Kidney tubule cell (primary cell): ENCODE results near the gene SPDYE6.
"Not testable (repeated sequence)": the region's sequence is repeated elsewhere in the genome, so short reads cannot be mapped to it uniquely, and the experiment has no call there.

ENCODE experiments used
- DNase-seq: peaks from one replicate; pipeline ENCODE4 v3.0.0-alpha.2; 2018; ENCODE audit warnings: low spot score

Gene SPDYE6, protein sequence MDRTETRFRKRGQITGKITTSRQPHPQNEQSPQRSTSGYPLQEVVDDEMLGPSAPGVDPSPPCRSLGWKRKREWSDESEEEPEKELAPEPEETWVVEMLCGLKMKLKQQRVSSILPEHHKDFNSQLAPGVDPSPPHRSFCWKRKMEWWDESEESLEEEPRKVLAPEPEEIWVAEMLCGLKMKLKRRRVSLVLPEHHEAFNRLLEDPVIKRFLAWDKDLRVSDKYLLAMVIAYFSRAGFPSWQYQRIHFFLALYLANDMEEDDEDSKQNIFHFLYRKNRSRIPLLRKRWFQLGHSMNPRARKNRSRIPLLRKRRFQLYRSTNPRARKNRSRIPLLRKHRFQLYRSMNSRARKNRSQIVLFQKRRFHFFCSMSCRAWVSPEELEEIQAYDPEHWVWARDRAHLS

DNA sequence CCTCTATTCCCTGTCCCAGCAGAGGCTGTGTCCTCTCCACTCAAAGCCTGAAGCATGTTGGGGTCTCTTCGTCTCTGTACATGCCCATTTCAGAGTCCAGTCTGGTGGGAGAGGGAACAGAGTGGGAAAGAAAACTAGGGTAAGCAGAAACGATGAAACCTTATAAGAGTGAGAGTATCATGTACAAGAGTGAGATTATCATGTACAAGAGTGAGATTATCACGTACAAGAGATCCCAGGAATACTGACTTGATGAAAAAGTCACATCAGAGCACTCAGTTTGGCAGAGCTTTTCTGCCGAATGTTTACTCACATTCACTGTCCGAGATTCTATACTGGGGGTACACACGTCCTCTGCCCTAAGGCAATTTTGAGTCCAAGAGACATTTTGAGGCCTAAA is at the start of gene SPDYE6:
TSS of gene SPDYE6 (minus strand) at position 101 of the 400 bp plus-strand sequence. CDS start 421 bp downstream, outside the sequence.
- DNase-seq, result not testable (repeated sequence)

DNA sequence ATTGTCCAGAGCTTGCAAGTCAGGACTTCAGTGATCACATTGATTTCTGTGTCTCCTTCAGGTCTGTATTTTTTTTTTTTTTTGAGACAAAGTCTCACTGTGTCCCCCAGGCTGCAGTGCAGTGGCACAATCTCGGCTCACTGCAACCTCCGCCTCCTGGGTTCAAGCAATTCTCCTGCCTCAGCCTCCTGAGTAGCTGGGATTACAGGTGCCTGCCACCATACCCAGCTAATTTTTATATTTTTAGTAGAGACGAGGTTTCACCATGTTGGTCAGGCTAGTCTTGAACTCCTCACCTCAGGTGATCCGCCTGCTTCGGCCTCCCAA is 48.6 kb upstream of the SPDYE6 start:
- not testable (repeated sequence) for DNase-seq

DNA sequence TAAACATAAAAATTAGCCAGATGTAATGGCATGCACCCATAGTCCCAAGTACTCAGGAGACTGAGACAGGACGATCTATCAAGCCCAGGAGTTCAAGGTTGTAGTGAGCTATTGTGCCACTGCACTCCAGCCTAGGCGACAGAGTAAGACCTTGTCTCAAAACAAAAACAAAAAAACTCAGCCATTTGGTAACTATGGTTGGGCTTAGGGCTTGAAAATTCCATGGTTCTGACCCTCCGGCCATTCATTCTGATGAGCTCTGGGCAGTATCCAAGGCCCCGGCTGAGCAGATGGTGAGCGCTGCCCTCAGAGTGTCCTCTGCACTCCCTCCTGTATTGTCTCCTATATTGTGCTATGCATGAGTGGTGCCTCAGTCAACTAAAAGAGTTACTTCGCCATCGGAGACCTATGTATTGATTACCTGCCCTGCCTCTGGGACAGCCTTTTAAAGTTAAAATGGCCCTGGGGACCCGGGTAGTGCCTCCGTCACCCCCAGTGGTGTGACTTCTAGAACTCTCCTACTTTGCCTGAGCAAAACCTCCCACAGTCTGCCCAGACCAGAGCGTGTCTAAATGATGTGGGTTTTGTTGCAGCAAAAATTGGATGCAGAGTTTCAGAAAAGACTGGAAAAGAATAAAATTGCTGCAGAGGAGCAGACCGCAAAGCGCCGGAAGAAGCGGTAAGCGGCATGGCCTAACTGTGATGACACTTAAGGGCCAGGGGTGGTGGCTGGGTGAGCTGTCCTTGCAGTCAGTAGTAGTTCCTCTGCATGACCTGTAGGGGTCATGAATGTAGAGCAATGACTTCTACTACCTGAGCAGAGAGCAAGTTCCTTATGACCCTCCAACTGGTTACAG is 48.0 kb upstream of the SPDYE6 start:
- peak; percentile 80 for DNase-seq

DNA sequence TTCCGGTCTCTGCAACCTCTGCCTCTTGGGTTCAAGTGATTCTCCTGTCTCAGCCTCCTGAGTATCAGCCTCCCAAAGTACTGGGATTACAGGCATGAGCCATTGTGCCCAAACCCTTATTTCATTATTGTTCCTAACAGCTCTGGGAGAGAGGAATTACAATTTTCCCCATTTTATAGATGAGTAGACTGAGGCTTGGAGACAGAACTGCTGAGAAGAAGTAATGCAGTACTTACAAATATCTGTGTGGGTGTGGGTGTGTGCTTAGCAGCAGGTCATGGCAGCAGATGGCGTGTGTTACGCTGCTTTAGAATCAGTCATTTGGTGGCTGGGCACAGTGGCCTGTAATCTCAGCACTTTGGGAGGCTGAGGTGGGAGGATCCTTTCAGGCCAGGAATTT is 47.3 kb upstream of the SPDYE6 start:
- no peak for DNase-seq

DNA sequence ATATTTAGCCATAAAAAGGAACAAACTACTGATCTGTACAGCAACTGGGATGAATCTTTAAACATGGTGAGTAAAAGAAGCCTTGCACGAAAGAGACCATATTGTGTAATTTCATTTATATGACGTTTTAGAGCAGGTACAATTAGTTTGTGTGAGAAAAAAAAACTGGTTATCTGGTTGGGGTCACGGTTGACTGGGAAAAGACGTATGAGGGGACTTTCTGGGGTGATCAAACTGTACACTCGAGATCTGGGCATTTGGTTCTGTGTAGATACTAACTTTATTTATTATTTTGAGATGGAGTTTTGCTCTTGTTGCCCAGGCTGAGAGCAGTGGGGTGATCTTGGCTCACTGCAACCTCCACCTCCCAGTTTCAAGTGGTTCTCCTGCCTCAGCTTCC is 44.1 kb upstream of the SPDYE6 start:
- no peak for DNase-seq

DNA sequence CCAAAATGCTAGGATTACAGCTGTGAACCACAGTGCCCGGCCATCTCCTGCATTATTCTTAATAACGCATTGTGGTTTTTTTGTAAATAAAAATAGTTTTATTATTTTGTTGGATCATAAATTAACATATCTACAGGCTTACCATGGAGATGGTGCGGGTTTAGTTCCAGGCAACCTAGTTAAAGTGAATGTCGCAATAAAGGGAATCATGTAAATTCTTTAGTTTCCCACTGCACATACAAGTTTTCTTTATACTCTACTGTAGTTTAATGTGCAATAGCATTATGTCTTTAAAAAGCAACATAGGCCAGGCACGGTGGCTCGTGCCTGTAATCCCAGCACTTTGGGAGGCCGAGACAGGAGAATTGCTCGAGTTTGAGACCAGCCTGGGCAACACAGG is 42.3 kb upstream of the SPDYE6 start:
- no peak for DNase-seq

DNA sequence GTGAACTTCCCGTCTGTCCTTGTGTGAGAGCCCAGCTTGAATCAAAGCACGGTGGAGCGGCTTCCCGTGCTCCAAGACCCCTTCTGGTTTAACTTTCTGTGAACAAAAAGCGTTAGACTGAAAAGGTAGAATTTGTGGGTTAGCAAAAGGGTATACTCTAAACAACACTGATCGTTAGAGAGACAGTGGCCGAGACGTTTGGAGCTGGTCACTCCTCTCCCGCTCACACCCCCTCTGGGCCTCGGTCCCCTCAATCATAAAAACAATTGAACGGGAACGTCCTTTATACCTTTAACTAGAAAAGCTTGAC is 40.4 kb upstream of the SPDYE6 start:
- DNase-seq, result no peak

DNA sequence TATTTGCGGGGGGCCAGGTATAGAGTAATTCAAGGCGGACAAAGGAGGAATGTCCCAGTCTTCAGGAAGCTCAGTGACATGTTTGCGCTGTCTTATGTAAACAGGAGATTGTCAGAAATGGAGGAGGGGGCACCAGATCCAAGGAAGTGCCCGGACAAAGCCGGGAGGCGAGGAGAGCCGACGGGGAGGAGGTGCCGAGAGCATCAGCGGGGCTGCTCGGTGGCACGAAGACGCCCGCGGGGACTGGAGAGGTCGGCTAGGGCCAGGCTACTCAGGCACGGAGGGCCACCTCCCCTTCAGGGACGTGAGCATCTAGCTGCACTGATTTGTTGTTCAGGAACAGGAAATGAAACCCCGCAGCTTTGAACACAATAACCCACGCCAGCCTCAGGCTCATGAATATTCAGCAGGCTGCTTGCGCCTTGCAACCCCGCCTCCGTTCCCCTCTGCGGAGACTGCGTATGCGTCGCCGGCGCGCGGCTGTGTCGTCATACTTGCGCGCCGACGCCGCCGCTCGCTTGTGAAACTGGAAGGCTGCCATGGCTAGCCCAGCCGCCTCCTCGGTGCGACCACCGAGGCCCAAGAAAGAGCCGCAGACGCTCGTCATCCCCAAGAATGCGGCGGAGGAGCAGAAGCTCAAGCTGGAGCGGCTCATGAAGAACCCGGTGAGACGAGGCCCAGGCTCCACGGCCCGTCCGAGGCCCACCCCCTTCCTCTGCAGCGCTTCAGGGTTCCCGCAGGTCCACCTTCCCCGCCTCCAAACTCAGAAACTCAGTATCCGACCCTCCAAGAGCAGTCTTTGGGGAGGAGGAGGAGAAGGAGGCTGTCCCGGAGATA is 39.8 kb upstream of the SPDYE6 start, which contains the start of gene PRKRIP1:
TSS of gene PRKRIP1 (plus strand) at position 491 of the 837 bp plus-strand sequence. CDS start at position 540, 49 bp downstream.
- peak; percentile 96 for DNase-seq

DNA sequence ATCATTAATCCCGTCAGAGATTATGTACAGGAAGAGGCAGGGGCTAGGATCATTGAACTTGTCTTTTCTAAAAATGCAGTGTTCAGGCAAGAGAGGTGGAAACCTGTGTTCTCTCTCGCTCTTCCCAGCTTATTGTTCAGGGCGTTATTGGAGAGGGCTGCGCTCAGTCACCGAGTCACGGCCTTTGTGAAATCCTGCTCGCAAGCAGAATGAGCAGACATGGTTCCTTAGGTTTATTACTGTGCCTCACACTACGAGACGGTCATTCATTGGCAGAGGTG is 39.3 kb upstream of the SPDYE6 start:
- DNase-seq, result no peak

DNA sequence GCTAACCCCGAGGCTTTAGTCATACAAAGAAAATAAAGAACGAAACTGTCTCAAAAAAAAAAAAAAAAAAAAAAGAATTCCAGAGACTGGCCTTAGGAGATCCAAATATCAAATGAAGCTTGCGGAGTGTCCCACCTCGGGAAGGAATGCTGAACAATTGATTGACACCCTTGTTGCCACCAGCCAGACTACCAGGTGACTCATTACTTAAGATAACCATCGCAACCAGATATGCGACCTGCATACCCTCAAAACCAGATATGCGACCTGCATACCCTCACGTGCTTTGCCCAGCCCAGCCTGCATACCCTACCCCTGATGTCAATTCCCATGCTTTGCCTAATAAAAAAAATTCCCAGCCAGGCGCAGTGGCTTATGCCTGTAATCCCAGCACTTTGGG is 37.2 kb upstream of the SPDYE6 start:
- DNase-seq, result peak; percentile 31

DNA sequence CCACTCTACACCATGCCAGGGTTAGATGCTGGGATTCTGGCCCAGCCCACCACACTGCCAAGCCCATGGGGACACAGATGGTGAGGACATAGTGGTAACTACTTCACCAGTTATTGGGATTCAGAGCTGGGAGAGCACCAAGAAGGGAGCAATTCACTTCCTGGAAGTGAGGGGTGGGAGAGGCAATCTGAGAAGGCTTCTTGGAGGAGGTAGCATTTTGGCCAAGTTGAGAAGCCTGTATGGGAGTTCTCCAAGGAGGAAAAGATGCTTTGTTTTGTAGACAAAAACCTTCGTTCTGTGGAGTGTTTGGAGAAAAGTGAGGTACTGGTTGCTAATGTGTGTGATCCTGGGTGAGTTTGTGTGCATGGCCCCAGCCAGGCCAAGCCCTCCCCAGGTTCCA is 36.1 kb upstream of the SPDYE6 start:
- DNase-seq, result no peak

DNA sequence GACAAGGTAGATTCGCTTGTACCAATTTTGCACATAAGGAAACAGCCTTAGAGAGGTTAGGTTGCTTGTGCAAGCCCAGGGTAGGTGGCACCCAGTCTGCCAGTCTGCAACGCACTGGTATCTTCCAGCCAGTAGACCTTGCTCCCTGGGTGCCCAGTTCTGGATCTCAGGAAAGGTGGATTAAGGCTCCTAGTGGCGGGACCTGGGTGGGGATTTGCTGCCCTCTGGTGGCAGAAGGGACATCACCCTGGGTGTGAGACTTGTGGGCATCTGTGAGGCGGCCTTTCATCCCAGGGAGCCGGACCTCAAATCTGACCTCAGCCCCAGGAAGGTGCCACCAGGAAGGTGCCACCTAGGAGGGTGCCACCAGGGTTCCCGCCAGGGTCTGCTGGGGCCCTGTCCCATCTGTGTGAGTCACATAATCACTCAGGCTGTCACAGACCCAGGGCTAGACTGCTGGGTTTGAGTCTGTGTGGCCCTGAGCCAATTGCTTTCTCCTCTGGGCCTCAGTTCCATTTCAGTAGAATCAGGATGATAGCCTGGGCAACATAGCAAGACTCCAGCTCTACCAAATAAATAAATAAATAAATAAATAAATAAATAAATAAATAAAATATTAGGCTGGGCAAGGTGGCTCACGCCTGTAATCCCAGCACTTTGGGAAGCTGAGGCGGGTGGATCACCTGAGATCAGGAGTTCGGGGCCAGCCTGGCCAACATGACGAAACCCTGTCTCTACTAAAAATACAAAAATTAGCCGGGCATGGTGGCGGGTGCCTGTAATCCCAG is 34.6 kb upstream of the SPDYE6 start:
- DNase-seq, result peak; percentile 82

DNA sequence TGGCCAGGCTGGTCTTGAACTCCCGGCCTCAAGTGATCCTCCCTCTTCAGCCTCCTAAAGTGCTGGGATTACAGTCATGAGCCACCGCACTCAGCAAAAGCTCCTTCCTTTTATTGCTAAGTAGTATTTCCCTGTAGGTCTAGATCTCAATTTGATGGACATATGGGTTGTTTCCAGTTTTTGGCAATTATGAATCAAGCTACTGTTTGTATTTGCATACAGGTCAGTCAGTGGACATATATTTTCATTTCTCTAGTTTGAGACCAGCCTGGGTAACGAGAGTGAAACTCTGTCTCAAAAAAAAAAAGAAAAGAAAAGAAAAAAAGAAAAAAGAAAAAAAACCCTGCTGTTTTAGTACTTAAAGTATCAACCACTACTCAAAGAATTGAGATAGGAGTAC is 33.6 kb upstream of the SPDYE6 start:
- no peak for DNase-seq

DNA sequence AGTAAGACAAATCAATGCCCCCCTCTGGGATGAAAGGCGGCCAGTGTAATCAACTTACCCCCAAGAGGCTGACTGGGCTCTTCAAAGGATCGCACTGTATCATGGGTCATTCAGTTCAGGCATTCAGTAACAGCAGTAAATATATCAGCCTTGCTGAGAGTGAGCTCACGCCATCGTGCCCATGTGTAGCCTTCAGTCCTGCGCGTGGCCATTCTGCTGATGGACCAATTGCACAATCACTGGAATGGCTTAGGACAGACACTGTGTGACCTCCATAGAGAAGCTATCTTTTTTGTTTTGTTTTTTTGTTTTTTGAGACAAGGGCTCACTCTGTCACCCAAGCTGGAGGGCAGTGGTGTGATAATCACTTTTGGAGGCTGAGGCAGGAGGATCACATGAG is 30.8 kb upstream of the SPDYE6 start:
- no peak for DNase-seq

DNA sequence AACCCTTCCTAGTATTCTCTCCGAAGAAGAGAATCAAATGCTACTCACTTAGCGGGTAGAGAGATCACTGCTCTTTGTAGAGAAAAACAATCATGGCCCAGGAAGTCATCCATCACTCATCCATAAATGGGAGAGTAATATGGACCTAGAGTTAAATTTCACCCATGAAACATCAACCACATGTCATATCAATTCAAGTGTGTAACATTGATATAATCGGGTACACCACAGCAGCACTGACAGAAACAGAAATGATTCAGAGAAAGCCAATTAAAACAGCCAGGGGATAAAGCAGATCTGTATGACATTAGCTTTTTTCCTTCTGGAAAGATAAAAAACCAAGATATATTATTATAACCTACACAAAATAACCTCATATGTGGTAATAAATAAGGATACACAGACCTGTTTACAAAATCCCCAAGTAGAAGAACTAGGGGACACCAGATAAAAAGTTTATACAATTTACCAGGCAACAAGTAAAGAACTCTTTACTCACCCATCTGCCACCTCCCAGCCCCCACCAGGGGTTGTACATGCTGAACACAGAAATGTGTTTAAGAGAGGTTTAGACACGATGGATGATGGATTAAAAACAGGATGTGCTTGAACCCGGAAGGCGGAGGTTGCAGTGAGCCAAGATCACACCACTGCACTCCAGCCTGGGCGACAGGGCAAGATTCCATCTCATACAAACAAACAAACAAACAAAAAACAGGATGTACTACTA is 25.6 kb upstream of the SPDYE6 start:
- DNase-seq, result not testable (repeated sequence)

DNA sequence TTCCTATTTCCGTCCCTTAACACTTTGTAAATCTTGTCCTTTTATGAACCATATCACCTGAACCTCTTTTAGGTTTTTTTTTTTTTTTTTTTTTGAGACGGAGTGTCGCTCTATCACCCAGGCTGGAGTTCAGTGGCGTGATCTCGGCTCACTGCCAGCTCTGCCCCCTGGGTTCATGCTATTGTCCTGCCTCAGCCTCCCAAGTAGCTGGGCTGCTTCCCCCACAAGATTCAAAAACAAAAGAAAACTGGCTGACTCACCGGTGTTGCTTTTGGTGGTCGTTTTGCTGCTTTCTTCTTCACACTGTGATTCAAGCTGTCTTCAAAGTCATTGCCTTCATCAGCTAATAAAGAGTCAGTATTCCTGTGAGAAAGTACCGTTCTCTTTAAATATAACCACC is 24.6 kb upstream of the SPDYE6 start:
- not testable (repeated sequence) for DNase-seq

DNA sequence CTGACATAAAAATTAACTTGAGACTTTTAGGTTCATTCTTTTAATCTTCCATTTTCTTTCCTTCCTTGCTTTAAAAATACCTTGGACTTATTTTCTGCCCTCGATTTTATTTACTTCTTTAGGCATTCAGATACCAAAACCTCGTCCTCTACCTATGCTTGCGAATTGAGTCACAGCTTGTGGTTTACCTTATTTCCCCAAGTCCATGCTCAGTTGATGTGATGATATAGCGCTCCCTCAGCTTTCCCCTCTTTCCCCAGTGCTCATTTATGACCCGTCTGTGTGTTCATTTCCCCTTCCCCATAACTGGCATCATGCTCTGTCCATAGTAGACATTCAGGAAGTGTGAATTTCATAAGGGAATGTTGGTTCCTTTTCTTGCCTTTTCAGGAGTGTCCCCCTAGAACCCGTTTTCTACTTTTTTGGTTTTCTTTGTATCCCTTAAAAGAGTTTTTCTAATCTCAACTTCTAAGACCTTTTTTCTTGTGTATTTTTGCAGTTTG is 20.8 kb upstream of the SPDYE6 start:
- DNase-seq, result no peak

DNA sequence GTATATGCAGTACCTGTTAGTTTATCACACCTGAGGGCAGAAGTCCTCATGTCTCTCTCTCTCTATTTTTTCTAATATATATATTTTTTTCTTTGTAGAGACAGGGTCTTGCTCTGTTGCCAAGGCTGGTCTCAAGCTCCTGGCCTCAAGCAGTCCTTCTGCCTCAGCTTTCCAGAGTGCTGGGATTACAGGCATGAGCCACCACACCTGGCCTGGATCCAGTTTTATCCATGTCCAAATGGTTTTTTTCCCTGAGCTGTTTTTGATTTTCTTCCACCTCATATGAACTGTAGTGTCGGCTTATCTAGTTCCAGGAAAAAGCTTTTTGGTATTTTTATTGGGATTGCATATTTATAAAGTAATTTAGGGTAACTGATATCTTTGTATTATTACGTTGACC is 16.6 kb upstream of the SPDYE6 start:
- not testable (repeated sequence) for DNase-seq

DNA sequence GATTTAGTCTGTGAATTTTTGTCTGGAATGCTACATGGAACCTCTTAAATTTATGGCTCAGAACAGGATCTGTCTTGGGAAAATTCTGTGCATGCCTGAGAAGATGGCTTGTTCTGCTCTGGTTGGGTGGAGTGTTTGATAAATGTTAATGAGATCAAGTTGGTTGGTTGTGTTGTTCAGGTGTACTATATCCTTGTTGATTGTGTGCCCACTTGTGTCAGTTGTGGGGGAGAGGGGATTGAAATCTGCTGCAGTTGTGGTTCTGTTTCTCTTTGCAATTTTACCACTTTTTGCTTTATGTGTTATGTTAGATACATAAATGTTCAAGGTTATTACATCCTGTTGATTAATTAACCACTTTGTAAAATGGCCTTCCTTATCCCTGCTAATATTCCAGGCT is 13.8 kb upstream of the SPDYE6 start:
- DNase-seq, result not testable (repeated sequence)

DNA sequence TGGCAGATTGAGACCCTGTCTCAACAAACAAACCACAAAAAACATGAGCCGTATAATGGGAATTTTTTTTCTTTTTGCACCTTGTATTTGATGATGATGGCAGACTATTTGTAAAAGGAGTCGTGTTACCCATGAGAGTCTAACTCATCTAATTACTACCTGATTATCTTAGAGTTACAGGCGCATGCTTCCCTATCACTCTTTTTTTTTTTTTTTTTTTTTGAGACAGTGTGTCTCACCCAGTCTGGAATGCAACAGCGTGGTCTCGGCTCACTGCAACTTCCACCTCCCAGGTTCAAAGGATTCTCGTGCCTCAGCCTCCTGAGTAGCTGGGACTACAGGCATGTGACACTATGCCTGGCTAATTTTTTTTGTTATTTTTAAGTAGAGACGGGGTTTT is 9.1 kb upstream of the SPDYE6 start:
- DNase-seq, result peak; percentile 61

DNA sequence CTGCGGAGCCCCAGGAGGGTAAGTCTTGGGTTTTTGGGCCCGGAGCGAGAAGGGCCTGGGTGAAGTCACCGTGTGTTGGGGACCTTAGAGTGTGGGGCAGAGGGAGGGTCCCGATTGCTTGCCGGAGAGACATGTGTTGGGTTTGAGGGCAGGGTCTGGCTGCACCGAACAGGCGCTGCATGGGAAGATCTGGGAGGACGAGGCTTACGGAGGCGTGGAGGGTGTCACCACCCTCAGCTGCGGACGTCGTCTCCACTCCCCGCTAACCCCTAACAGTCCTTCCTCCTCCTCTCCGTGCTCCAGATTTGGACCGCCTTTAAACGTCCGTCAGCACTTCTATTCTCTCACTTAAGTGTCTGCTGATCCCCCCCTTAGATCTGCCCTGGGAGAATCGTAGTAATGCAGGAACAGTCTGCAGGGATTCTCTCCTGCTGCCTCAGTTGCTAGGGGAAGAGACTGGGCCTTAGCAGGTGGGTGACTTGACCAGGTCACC is 8.2 kb upstream of the SPDYE6 start:
- DNase-seq, result not testable (repeated sequence)
